Omental fat pad (tissue), 4 donors: ENCODE measurements around the gene EIPR1. TPM values are rescaled to one million over a fixed set of nuclear protein-coding genes. Genes with fewer than 3 reads are reported as not detected.

ENCODE experiments used
- ATAC-seq: fragments of 150-250 bp; one replicate; pipeline ENCODE4 v1.9.1; 2016; ENCODE audit warnings: mild to moderate bottlenecking, moderate library complexity; ENCODE audit not compliant: low FRiP score
- DNase-seq: peaks from one replicate; pipeline ENCODE4 v3.0.0-alpha.2; 2019; ENCODE audit warnings: low spot score
- total RNA-seq, 4 donors: library from RNA; depleted of rRNA; stranded (reverse); fragments of >200 nt; gene quantifications; one replicate each; pipeline ENCODE4 v1.1.0, GENCODE V29; 2016
- TF ChIP-seq, protein P1 (sequence below), 3 donors: fragments of 450-650 bp; IDR thresholded peaks; one replicate each; pipeline ENCODE4 v1.5.1; 2016 to 2017; ENCODE audit warnings: antibody characterized with exemption in 3 of 3, mild to moderate bottlenecking in 3 of 3, moderate library complexity in 2 of 3

Gene EIPR1
- total RNA-seq, 4 donors from 2014 or later: 18.5 to 29.8 (median 21.5) TPM

DNA sequence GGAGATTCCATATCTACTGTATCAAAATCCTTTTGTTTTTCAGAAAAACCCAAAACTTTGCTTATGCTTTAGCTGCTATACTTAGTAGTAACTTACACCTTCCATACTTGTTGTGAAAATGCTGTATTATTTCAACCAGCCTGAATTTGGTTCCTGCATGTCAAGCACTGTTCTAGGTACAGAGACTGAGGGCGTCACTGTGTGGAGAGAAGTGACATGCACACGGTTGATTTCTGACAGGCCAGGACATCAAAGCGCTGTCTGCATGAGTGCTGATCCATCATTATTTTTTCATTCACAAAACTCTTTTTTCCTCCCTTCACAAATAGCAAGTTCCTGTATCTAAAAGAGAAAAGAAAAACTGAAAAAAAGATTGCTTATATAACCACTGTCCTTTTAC, 33.5 kb upstream of the EIPR1 start:
- TF ChIP-seq, protein P1, sequence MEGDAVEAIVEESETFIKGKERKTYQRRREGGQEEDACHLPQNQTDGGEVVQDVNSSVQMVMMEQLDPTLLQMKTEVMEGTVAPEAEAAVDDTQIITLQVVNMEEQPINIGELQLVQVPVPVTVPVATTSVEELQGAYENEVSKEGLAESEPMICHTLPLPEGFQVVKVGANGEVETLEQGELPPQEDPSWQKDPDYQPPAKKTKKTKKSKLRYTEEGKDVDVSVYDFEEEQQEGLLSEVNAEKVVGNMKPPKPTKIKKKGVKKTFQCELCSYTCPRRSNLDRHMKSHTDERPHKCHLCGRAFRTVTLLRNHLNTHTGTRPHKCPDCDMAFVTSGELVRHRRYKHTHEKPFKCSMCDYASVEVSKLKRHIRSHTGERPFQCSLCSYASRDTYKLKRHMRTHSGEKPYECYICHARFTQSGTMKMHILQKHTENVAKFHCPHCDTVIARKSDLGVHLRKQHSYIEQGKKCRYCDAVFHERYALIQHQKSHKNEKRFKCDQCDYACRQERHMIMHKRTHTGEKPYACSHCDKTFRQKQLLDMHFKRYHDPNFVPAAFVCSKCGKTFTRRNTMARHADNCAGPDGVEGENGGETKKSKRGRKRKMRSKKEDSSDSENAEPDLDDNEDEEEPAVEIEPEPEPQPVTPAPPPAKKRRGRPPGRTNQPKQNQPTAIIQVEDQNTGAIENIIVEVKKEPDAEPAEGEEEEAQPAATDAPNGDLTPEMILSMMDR (IDR thresholded peaks at IDR 0.05): no peak
- DNase-seq (no peak), ATAC-seq (no peak)

DNA sequence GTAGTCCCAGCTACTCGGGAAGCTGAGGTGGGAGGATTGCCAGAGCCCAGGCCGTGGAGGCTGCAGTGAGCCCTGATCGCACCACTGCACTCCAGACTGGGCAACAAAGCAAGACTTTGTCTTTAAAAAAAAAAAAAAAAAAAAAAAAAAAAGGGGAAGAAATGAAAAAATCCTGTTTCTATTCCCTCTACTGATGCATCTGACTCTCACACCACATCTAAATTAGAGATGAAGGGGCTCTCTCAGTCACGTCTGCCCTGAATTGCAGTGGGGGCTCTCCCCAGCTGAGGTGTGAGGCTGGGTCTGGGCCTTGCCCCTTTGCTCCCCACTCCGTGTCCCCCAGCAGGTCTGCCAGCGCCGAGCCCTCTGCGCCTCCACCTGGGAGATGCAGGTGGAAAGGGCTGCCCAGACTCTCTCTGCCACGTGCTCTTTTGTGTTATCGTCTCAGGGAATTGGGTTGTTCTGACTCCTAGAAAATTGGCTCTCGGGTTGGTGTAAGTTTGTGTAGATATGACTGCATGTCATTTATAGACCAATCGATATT, 32.1 kb upstream of the EIPR1 start:
- no peak for DNase-seq
- TF ChIP-seq, protein P1 (IDR thresholded peaks at IDR 0.05): no peak
- ATAC-seq: no peak

GRCh38 chr2:3408781-3409180, 31.2 kb upstream of the EIPR1 start:
- ATAC-seq: no peak
- DNase-seq: no peak
- TF ChIP-seq, protein P1 (IDR thresholded peaks at IDR 0.05): no peak

- no peak for ATAC-seq
- DNase-seq: no peak
- TF ChIP-seq, protein P1 (IDR thresholded peaks at IDR 0.05): no peak
Measured at GRCh38 chr2:3406501-3406900, 28.9 kb upstream of the EIPR1 start.

DNA sequence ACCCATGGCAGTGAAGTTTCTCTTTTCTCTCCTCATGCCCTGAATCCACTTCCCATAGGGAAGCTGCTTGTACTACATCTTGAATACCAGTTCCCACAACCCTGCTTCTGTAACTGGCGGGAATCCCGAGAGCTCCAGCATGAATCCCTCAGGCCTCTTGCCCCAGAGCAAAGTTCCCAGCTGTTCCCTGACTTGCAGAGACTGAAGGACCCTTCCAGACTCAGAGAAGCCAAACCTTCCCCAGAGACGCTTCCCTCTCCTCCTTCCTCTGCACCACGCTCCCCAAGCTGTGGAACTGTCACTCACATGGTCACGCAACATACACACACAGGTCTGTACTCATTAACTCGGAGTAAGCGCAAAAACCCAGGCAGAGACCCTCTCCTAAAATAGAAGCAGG, 28.3 kb upstream of the EIPR1 start:
- ATAC-seq: no peak
- no peak for DNase-seq
- TF ChIP-seq, protein P1 (IDR thresholded peaks at IDR 0.05): no peak

GRCh38 chr2:3405307-3405706, 27.7 kb upstream of the EIPR1 start:
- TF ChIP-seq, protein P1 (IDR thresholded peaks at IDR 0.05): no peak
- DNase-seq (no peak), ATAC-seq (no peak)

- no peak for DNase-seq
- TF ChIP-seq, protein P1 (IDR thresholded peaks at IDR 0.05): no peak
Measured at GRCh38 chr2:3404349-3404894, 26.8 kb upstream of the EIPR1 start.

More at GRCh38 chr2:3404349-3404894, 26.8 kb upstream of the EIPR1 start:
- ATAC-seq: no peak
